ELF-1 (cell line): ENCODE results near the gene C1QL2.

Experiments
- DNase-seq: peaks from one replicate; pipeline ENCODE4 v3.0.0-alpha.2; 2016; ENCODE audit warnings: low read depth, low spot score

C1QL2 gene

GRCh38 chr2:119179991-119180390 lies 21.4 kb upstream of the C1QL2 start:
- DNase-seq: no peak

GRCh38 chr2:119179202-119179601 lies 20.7 kb upstream of the C1QL2 start:
- DNase-seq: no peak

- DNase-seq: no peak
Observed at GRCh38 chr2:119178776-119179175, 20.2 kb upstream of the C1QL2 start.

GRCh38 chr2:119177838-119178190 lies 19.3 kb upstream of the C1QL2 start:
- DNase-seq: no peak

- no peak for DNase-seq
Observed at GRCh38 chr2:119177171-119177837, 18.8 kb upstream of the C1QL2 start.

GRCh38 chr2:119175517-119175916 lies 17.0 kb upstream of the C1QL2 start:
- no peak for DNase-seq

GRCh38 chr2:119174993-119175347 lies 16.4 kb upstream of the C1QL2 start:
- DNase-seq: peak; percentile 45

- DNase-seq: peak; percentile 81
Observed at GRCh38 chr2:119174216-119174992, 15.9 kb upstream of the C1QL2 start.

GRCh38 chr2:119173556-119174060 lies 15.1 kb upstream of the C1QL2 start:
- no peak for DNase-seq

- no peak for DNase-seq
Observed at GRCh38 chr2:119170504-119170903, 12.0 kb upstream of the C1QL2 start.

GRCh38 chr2:119169717-119170116 lies 11.2 kb upstream of the C1QL2 start:
- no peak for DNase-seq

GRCh38 chr2:119160361-119160990 lies 1.9 kb upstream of the C1QL2 start:
- no peak for DNase-seq

- DNase-seq: no peak
Observed at GRCh38 chr2:119157850-119158511, 570 bp downstream of the C1QL2 start.

- DNase-seq: no peak
Observed at GRCh38 chr2:119156891-119157773, 1.4 kb downstream of the C1QL2 start.

- peak; percentile 68 for DNase-seq
Observed at GRCh38 chr2:119156105-119156890, 2.3 kb downstream of the C1QL2 start.

GRCh38 chr2:119155633-119156032 lies 2.9 kb downstream of the C1QL2 start:
- peak; percentile 87 for DNase-seq

- no peak for DNase-seq
Observed at GRCh38 chr2:119154076-119154475, 4.5 kb downstream of the C1QL2 start.

- no peak for DNase-seq
Observed at GRCh38 chr2:119149611-119150010, 8.9 kb downstream of the C1QL2 start.

- DNase-seq: no peak
Observed at GRCh38 chr2:119147776-119148715, 10.5 kb downstream of the C1QL2 start.
